H1 (cell line): ENCODE measurements around the gene DSP. TPM values are rescaled to one million over a fixed set of nuclear protein-coding genes. Genes with fewer than 3 reads are reported as not detected.

Experiments used
- CTCF ChIA-PET: fragments of 300-600 bp; sonication (Branson Sonifier 250); formaldehyde crosslinking; loops from one replicate; lab custom pipeline; 2021; ENCODE audit not compliant: partially characterized antibody; lab: Charles Lee
- POLR2A ChIA-PET: fragments of 300-600 bp; sonication (Branson Sonifier 250); formaldehyde crosslinking; loops from one replicate; lab custom pipeline; 2021; ENCODE audit warnings: inconsistent platforms; ENCODE audit not compliant: partially characterized antibody; lab: Charles Lee
- DNase-seq, 2 experiments: peaks; one replicate each; pipeline versions ENCODE4 v3.0.0 to v3.0.0-alpha.2; 2010 to 2022; ENCODE audit warnings: low spot score in 2 of 2, low read depth in 1 of 2, mixed read lengths in 1 of 2
- FAIRE-seq: peaks from 2 replicates; lab custom pipeline; 2011; peaks lifted over from hg19 to GRCh38; lab: Jason Lieb, UNC
- H2AFZ ChIP-seq: 2 replicates; pipeline ENCODE4 v1.8.1; 2012; ENCODE audit warnings: low read length, inconsistent platforms
- H2AK5ac ChIP-seq: 2 replicates; pipeline ENCODE4 v1.6.1; 2013; ENCODE audit warnings: low read depth, low read length
- H2BK120ac ChIP-seq: replicated peaks from 2 replicates; pipeline ENCODE3; 2013; ENCODE audit warnings: low read depth, low read length, inconsistent platforms
- H2BK12ac ChIP-seq: 2 replicates; pipeline ENCODE4 v1.6.1; 2013; ENCODE audit warnings: low read depth, low read length
- H2BK15ac ChIP-seq: 2 replicates; pipeline ENCODE4 v1.6.1; 2013; ENCODE audit warnings: low read length
- H2BK20ac ChIP-seq: 2 replicates; pipeline ENCODE4 v1.6.1; 2013; ENCODE audit warnings: low read length
- H2BK5ac ChIP-seq: 2 replicates; pipeline ENCODE4 v1.6.1; 2013; ENCODE audit warnings: low read depth, low read length
- H3K14ac ChIP-seq: 2 replicates; pipeline ENCODE4 v1.6.1; 2013; ENCODE audit warnings: inconsistent platforms; ENCODE audit not compliant: insufficient read length
- H3K18ac ChIP-seq: 2 replicates; pipeline ENCODE4 v1.6.1; 2013; ENCODE audit warnings: low read length; ENCODE audit errors: extremely low read depth
- H3K23ac ChIP-seq: 2 replicates; pipeline ENCODE4 v1.6.1; 2013; ENCODE audit warnings: inconsistent platforms; ENCODE audit not compliant: insufficient read length
- H3K23me2 ChIP-seq: 2 replicates; pipeline ENCODE4 v1.6.1; 2013; ENCODE audit warnings: low read depth, low read length
- H3K27ac ChIP-seq: 2 replicates; pipeline ENCODE4 v1.6.1; 2011; ENCODE audit warnings: low read depth, low read length, inconsistent platforms
- H3K27me3 ChIP-seq, 4 experiments: replicated peaks in 1 of 4; 1 replicate in 1 of 4; 2 replicates in 3 of 4; pipeline versions ENCODE4 v1.6.1 to v1.8.1; 2011 to 2013; ENCODE audit warnings: low read length in 3 of 4, mild to moderate bottlenecking in 3 of 4, inconsistent platforms in 2 of 4, mixed read lengths in 2 of 4, moderate library complexity in 1 of 4; ENCODE audit not compliant: control insufficient read depth in 3 of 4, insufficient read depth in 3 of 4; ENCODE audit errors: extremely low read depth in 1 of 4
- H3K36me3 ChIP-seq, 4 experiments: 2 replicates each; pipeline versions ENCODE4 v1.6.1 to v1.8.1; 2011 to 2013; ENCODE audit warnings: mild to moderate bottlenecking in 4 of 4, low read length in 3 of 4, moderate library complexity in 2 of 4, control low read depth in 1 of 4, inconsistent platforms in 1 of 4; ENCODE audit not compliant: insufficient read depth in 4 of 4, control insufficient read depth in 2 of 4
- H3K4ac ChIP-seq: replicated peaks from 2 replicates; pipeline ENCODE3; 2013; ENCODE audit warnings: low read length, low read depth, mixed read lengths, inconsistent platforms; ENCODE audit not compliant: insufficient read length
- H3K4me1 ChIP-seq, 4 experiments: replicated peaks in 1 of 4; 1 replicate in 1 of 4; 2 replicates in 3 of 4; pipeline versions ENCODE4 v1.6.1 to v1.8.1; 2011 to 2013; ENCODE audit warnings: low read length in 3 of 4, inconsistent platforms in 2 of 4, mixed read lengths in 1 of 4; ENCODE audit not compliant: insufficient read depth in 4 of 4, control insufficient read depth in 3 of 4
- H3K4me2 ChIP-seq, 2 experiments: 2 replicates each; pipeline versions ENCODE4 v1.6.1 to v1.8.1; 2011 to 2013; ENCODE audit warnings: low read depth in 2 of 2, low read length in 2 of 2, control low read depth in 1 of 2, inconsistent platforms in 1 of 2, mild to moderate bottlenecking in 1 of 2; ENCODE audit not compliant: insufficient read depth in 1 of 2
- H3K4me3 ChIP-seq, 4 experiments: fragments of 200-600, 300-600 bp in 1 of 4; sonication (generic), shearing (Covaris generic), sonication (Bioruptor Twin) in 1 of 4; 2 replicates each; pipeline versions ENCODE4 v1.5.1 to v1.8.1; 2011 to 2016; ENCODE audit warnings: low read length in 4 of 4, low read depth in 3 of 4, control low read depth in 2 of 4, inconsistent platforms in 2 of 4, mild to moderate bottlenecking in 2 of 4, mixed read lengths in 1 of 4, moderate library complexity in 1 of 4; ENCODE audit not compliant: insufficient read depth in 2 of 4; ENCODE audit errors: extremely low read depth in 1 of 4
- H3K56ac ChIP-seq: replicated peaks from 2 replicates; pipeline ENCODE3; 2013; ENCODE audit warnings: low read depth, mild to moderate bottlenecking, mixed read lengths, low read length, inconsistent platforms; ENCODE audit not compliant: insufficient read length
- H3K79me1 ChIP-seq: 2 replicates; pipeline ENCODE4 v1.6.1; 2013; ENCODE audit warnings: low read depth, low read length, control low read depth
- H3K79me2 ChIP-seq, 2 experiments: 2 replicates each; pipeline versions ENCODE4 v1.6.1 to v1.8.1; 2012 to 2013; ENCODE audit warnings: low read length in 2 of 2, mild to moderate bottlenecking in 2 of 2, inconsistent platforms in 1 of 2; ENCODE audit not compliant: insufficient read depth in 2 of 2, control insufficient read depth in 1 of 2
- H3K9ac ChIP-seq, 4 experiments: replicated peaks in 1 of 4; 1 replicate in 1 of 4; 2 replicates in 3 of 4; pipeline versions ENCODE4 v1.6.1 to v1.8.1; 2011 to 2013; ENCODE audit warnings: low read depth in 3 of 4, low read length in 3 of 4, control low read depth in 2 of 4, mild to moderate bottlenecking in 2 of 4, moderate library complexity in 2 of 4, inconsistent platforms in 1 of 4; ENCODE audit errors: extremely low read depth in 1 of 4
- H3K9me3 ChIP-seq, 2 experiments: 2 replicates each; pipeline versions ENCODE4 v1.6.1 to v1.8.1; 2012 to 2013; ENCODE audit warnings: mild to moderate bottlenecking in 2 of 2, moderate library complexity in 2 of 2, control low read depth in 1 of 2, inconsistent platforms in 1 of 2, low read depth in 1 of 2, low read length in 1 of 2, mixed read lengths in 1 of 2; ENCODE audit not compliant: insufficient read depth in 2 of 2
- H4K20me1 ChIP-seq, 2 experiments: replicated peaks in 1 of 2; 2 replicates each; pipeline versions ENCODE3 to v1.8.1; 2011 to 2013; ENCODE audit warnings: inconsistent platforms in 2 of 2, low read length in 2 of 2, mild to moderate bottlenecking in 1 of 2; ENCODE audit not compliant: insufficient read depth in 2 of 2, control insufficient read depth in 1 of 2
- H4K5ac ChIP-seq: 2 replicates; pipeline ENCODE4 v1.6.1; 2013; ENCODE audit warnings: low read length, low read depth, mixed read lengths, inconsistent platforms; ENCODE audit not compliant: insufficient read length
- H4K8ac ChIP-seq: 2 replicates; pipeline ENCODE4 v1.8.0; 2013; ENCODE audit warnings: mild to moderate bottlenecking, moderate library complexity, low read length, inconsistent platforms; ENCODE audit not compliant: insufficient read depth; ENCODE audit errors: extremely low read depth
- H4K91ac ChIP-seq: replicated peaks from 2 replicates; pipeline ENCODE3; 2013; ENCODE audit warnings: low read length, mixed read lengths, inconsistent platforms; ENCODE audit not compliant: insufficient read length
- BCL11A ChIP-seq, 2 experiments: IDR thresholded peaks; one replicate each; pipeline ENCODE4 v1.6.1; 2011; ENCODE audit warnings: low read depth in 2 of 2, low read length in 2 of 2, mild to moderate bottlenecking in 2 of 2
- CEBPB ChIP-seq: IDR thresholded peaks from 2 replicates; pipeline ENCODE4 v1.6.1; 2012; ENCODE audit warnings: low read depth, low read length
- EGR1 ChIP-seq: IDR thresholded peaks from 2 replicates; pipeline ENCODE4 v1.6.1; 2011; ENCODE audit warnings: low read depth, low read length, borderline replicate concordance
- GABPA ChIP-seq: IDR thresholded peaks from 2 replicates; pipeline ENCODE4 v1.6.1; 2011; ENCODE audit warnings: mild to moderate bottlenecking, low read length, moderate library complexity, borderline replicate concordance; ENCODE audit not compliant: insufficient read depth
- HDAC6 ChIP-seq: IDR thresholded peaks from one replicate; pipeline ENCODE4 v1.7.1; 2012; ENCODE audit warnings: low read depth, mild to moderate bottlenecking, inconsistent platforms, low read length, moderate library complexity
- KDM1A ChIP-seq: fragments of 200-600, 300-600 bp; sonication (generic); IDR thresholded peaks from 2 replicates; pipeline ENCODE4 v1.7.1; 2016; ENCODE audit warnings: mild to moderate bottlenecking, low read length, borderline replicate concordance
- MAX ChIP-seq: IDR thresholded peaks from 2 replicates; pipeline ENCODE4 v1.6.1; 2012; ENCODE audit warnings: inconsistent platforms
- NRF1 ChIP-seq: IDR thresholded peaks from 2 replicates; pipeline ENCODE4 v1.6.1; 2011; ENCODE audit warnings: mild to moderate bottlenecking, low read depth, low read length, improper control_type of control experiment
- RFX5 ChIP-seq: IDR thresholded peaks from 2 replicates; pipeline ENCODE4 v1.6.1; 2011; ENCODE audit warnings: low read depth, low read length, improper control_type of control experiment, borderline replicate concordance
- RNF2 ChIP-seq: fragments of 200-900, 300-1000 bp; sonication (generic); IDR thresholded peaks from 2 replicates; pipeline ENCODE4 v1.7.1; 2016; ENCODE audit warnings: borderline replicate concordance, low read depth, mild to moderate bottlenecking, antibody characterized with exemption, low read length; ENCODE audit not compliant: poor library complexity, severe bottlenecking; ENCODE audit errors: missing control alignments
- SIX5 ChIP-seq: IDR thresholded peaks from 2 replicates; pipeline ENCODE4 v1.6.1; 2011; ENCODE audit warnings: mild to moderate bottlenecking, low read depth, low read length
- TAF1 ChIP-seq: IDR thresholded peaks from 2 replicates; pipeline ENCODE4 v1.6.1; 2011; ENCODE audit warnings: mild to moderate bottlenecking, low read depth, low read length
- TAF7 ChIP-seq: optimal IDR thresholded peaks from 2 replicates; pipeline ENCODE3; 2011; ENCODE audit warnings: low read depth, mild to moderate bottlenecking, inconsistent platforms, low read length, moderate library complexity, borderline replicate concordance
- YY1 ChIP-seq: IDR thresholded peaks from 2 replicates; pipeline ENCODE4 v1.6.1; 2011; ENCODE audit warnings: low read depth, mild to moderate bottlenecking, low read length
- WGBS, 2 experiments: shearing (Covaris generic) in 1 of 2; methylation state at CpG; one replicate each; pipeline versions ENCODE4 v1.1.6 to v1.1.7; 2013 to 2015; ENCODE audit warnings: low lambda C conversion rate in 2 of 2, mixed read lengths in 2 of 2, inconsistent platforms in 1 of 2, low coverage in 1 of 2, missing lambda C conversion rate in 1 of 2; ENCODE audit not compliant: insufficient replicate concordance in 2 of 2, insufficient coverage in 1 of 2, insufficient read length in 1 of 2; ENCODE audit errors: extremely low coverage in 1 of 2, missing lambda C conversion rate in 1 of 2; 5-methylcytosine and 5-hydroxymethylcytosine counted together
- polyA plus RNA-seq, 7 experiments: library from polyadenylated mRNA; depleted of rRNA in 3 of 7; stranded (reverse) in 5 of 7; unstranded in 2 of 7; fragments of >200 nt in 5 of 7; fragments of 200-250 nt in 2 of 7; gene quantifications; 1 replicate in 5 of 7; 2 replicates in 1 of 7; 4 replicates in 1 of 7; pipeline versions ENCODE4 v1.2.1 to v1.2.3, GENCODE V29; 2011 to 2013; ENCODE audit warnings: missing spikeins in 2 of 7, mixed read lengths in 2 of 7
- total RNA-seq: library from RNA; stranded (reverse); fragmentation: NEBNext Ultra II Directional; extraction: Animal tissue kit (Norgen Biotek cat#: 25700); gene quantifications from 2 replicates; pipeline ENCODE4 v1.2.1, GENCODE V29; 2021

DSP gene
- total and polyA plus RNA-seq, 2 of the 8 experiments (the other 6 are each of a cell fraction or from before 2014, with no cell fraction given) = 14.3 to 48.5 TPM

- Histone ChIP-seq H3K4ac (no peak overlapping the region), H3K56ac (no peak overlapping the region), H2BK15ac (no peak overlapping the region), H2AK5ac (no peak overlapping the region), H4K5ac (no peak overlapping the region), H3K23me2 (peaks cover 9% of the 10 kb centered on the region), H3K36me3 (peaks cover 0 to 17% (median 10%) of the 10 kb centered on the region in 4 experiments; a peak in 6 of 8 replicates), H3K27me3 (no peaks in the 10 kb centered on the region), H2BK120ac (no peak overlapping the region), H3K4me2 (peak overlapping the region in 1 of 2 experiments; percentile 79; a peak in 1 of 4 replicates), H3K9ac (no peak overlapping the region), H3K4me1 (peaks cover 0 to 10% (median 2%) of the 10 kb centered on the region in 4 experiments; a peak in 2 of 7 replicates), H3K14ac (no peak overlapping the region), H3K18ac (no peak overlapping the region), H4K91ac (no peak overlapping the region), H2AFZ (no peak overlapping the region), H3K79me2 (peaks cover 6 to 35% of the 10 kb centered on the region in 2 experiments), H3K23ac (no peak overlapping the region), H3K4me3 (peak overlapping the region in 1 of 4 experiments; percentile 91; a peak in 1 of 8 replicates), H2BK5ac (no peak overlapping the region), H3K79me1 (peaks cover 7% of the 10 kb centered on the region), H4K20me1 (peaks cover 0 to 12% of the 10 kb centered on the region in 2 experiments), H3K9me3 (no peaks in the 10 kb centered on the region), H2BK12ac (no peak overlapping the region), H3K27ac (no peak overlapping the region), H2BK20ac (no peak overlapping the region), H4K8ac (no peak overlapping the region)
- ChIA-PET CTCF (interaction anchor here (0.9 kb wide), 1 partner anchor 66 kb away, joined by 3 read pairs; no protein-coding TSS in a partner anchor), POLR2A (interaction anchor here (0.9 kb wide), 1 partner anchor 26 kb away, joined by 4 read pairs; no protein-coding TSS in a partner anchor)
- TF ChIP-seq EGR1 (no peak), RFX5 (no peak), GABPA (no peak), MAX (no peak), TAF1 (no peak), NRF1 (no peak), TAF7 (no peak), YY1 (no peak), CEBPB (no peak), KDM1A (no peak), SIX5 (no peak), BCL11A (IDR thresholded peaks at IDR 0.05; ENCODE audit: low read depth in 2 of 2, low read length in 2 of 2) (no peak), HDAC6 (no peak), RNF2 (no peak)
- no peak for FAIRE-seq
- WGBS, 2 experiments = 96% methylated on average over 3 of the region's 3 CpGs; no CpG with 5 or more reads in 1 of the 2 experiments
- DNase-seq = no peak
These were observed 47.8 kb downstream of the DSP start for GRCh38 chr6:7589221-7589620.
